HG03442 (cell line): ENCODE data around the gene PGPEP1.
A peak's percentile ranks its signal among the peaks of the same experiment; 100 is the strongest.

Experiments used
- ATAC-seq: cut with Tn5 transposase; IDR thresholded peaks from one replicate; pipeline ENCODE4 v1.9.1; 2021; ENCODE audit warnings: mild to moderate bottlenecking, moderate library complexity; ENCODE audit not compliant: unreplicated experiment

Gene PGPEP1

GRCh38 chr19:18417250-18418028, 77.0 kb downstream of the PGPEP1 start:
- no peak for ATAC-seq

- ATAC-seq: no peak
Observed at GRCh38 chr19:18418029-18418482, 77.7 kb downstream of the PGPEP1 start.

GRCh38 chr19:18418483-18419194, 78.2 kb downstream of the PGPEP1 start:
- peak; percentile 2 for ATAC-seq

GRCh38 chr19:18419195-18419698, 78.8 kb downstream of the PGPEP1 start, which contains the start of gene SSBP4:
Gene SSBP4 (plus strand): TSS chr19:18419398. CDS start chr19:18419649, 251 bp downstream.
- ATAC-seq: peak; percentile 36
